Liver (tissue), 9 donors: Measurements from ENCODE around the gene JAK1. TPM values are rescaled to one million over a fixed set of nuclear protein-coding genes. Genes with fewer than 3 reads are reported as not detected.

Source experiments
- DNase-seq: peaks from one replicate; pipeline ENCODE4 v3.0.0-alpha.2; 2017; ENCODE audit warnings: low spot score
- H3K27ac ChIP-seq, 2 donors: one replicate each; pipeline ENCODE4 v1.7.0; 2013; ENCODE audit warnings: inconsistent platforms in 2 of 2, low read length in 2 of 2, control low read depth in 1 of 2, low read depth in 1 of 2, mild to moderate bottlenecking in 1 of 2
- H3K27me3 ChIP-seq, 4 donors: one replicate each; pipeline versions ENCODE4 v1.6.1 to v1.7.0; 2013; ENCODE audit warnings: low read length in 3 of 4, inconsistent platforms in 1 of 4, mild to moderate bottlenecking in 1 of 4, moderate library complexity in 1 of 4; ENCODE audit not compliant: control insufficient read depth in 4 of 4, insufficient read depth in 4 of 4
- H3K36me3 ChIP-seq, 4 donors: one replicate each; pipeline versions ENCODE4 v1.6.1 to v1.7.0; 2013; ENCODE audit warnings: low read length in 3 of 4, mild to moderate bottlenecking in 3 of 4, low read depth in 1 of 4, moderate library complexity in 1 of 4; ENCODE audit not compliant: control insufficient read depth in 4 of 4, insufficient read depth in 3 of 4
- H3K4me1 ChIP-seq, 4 donors: one replicate each; pipeline versions ENCODE4 v1.6.1 to v1.7.0; 2013; ENCODE audit warnings: low read length in 3 of 4, mild to moderate bottlenecking in 3 of 4, moderate library complexity in 1 of 4; ENCODE audit not compliant: control insufficient read depth in 4 of 4, insufficient read depth in 4 of 4
- H3K4me3 ChIP-seq, 3 donors: one replicate each; pipeline versions ENCODE4 v1.6.1 to v1.7.0; 2013; ENCODE audit warnings: low read length in 3 of 3, control low read depth in 1 of 3, low read depth in 1 of 3, mild to moderate bottlenecking in 1 of 3
- H3K9ac ChIP-seq, 2 donors: one replicate each; pipeline ENCODE4 v1.7.0; 2013; ENCODE audit warnings: low read length in 2 of 2, mild to moderate bottlenecking in 2 of 2, moderate library complexity in 2 of 2, control low read depth in 1 of 2, low read depth in 1 of 2
- H3K9me3 ChIP-seq, 4 donors: one replicate each; pipeline versions ENCODE4 v1.6.1 to v1.7.0; 2013; ENCODE audit warnings: low read length in 3 of 4; ENCODE audit not compliant: control insufficient read depth in 4 of 4
- EGR1 ChIP-seq, 2 donors: IDR thresholded peaks; 2 replicates each; pipeline ENCODE4 v1.6.1; 2016 to 2018; ENCODE audit warnings: antibody characterized with exemption in 2 of 2, low read depth in 2 of 2
- FOXA2 ChIP-seq: IDR thresholded peaks from 2 replicates; pipeline ENCODE4 v1.6.1; 2016; ENCODE audit warnings: antibody characterized with exemption
- GABPA ChIP-seq, 2 donors: IDR thresholded peaks in 1 of 2; conservative IDR thresholded peaks in 1 of 2; 2 replicates each; pipeline ENCODE4 v1.6.1; 2016; ENCODE audit warnings: antibody characterized with exemption in 2 of 2, mild to moderate bottlenecking in 1 of 2, moderate library complexity in 1 of 2
- HNF4G ChIP-seq: IDR thresholded peaks from 2 replicates; pipeline ENCODE4 v1.6.1; 2016; ENCODE audit warnings: antibody characterized with exemption
- JUND ChIP-seq, 2 donors: IDR thresholded peaks; 2 replicates each; pipeline ENCODE4 v1.6.1; 2016; ENCODE audit warnings: antibody characterized with exemption in 2 of 2
- NR2F2 ChIP-seq: IDR thresholded peaks from 2 replicates; pipeline ENCODE4 v1.6.1; 2016; ENCODE audit warnings: antibody characterized with exemption
- RAD21 ChIP-seq, 2 donors: IDR thresholded peaks; 2 replicates each; pipeline ENCODE4 v1.6.1; 2016; ENCODE audit warnings: antibody characterized with exemption in 2 of 2, mild to moderate bottlenecking in 2 of 2
- RXRA ChIP-seq, 2 donors: IDR thresholded peaks; 2 replicates each; pipeline ENCODE4 v1.6.1; 2017 to 2018; ENCODE audit warnings: antibody characterized with exemption in 2 of 2, mild to moderate bottlenecking in 1 of 2
- SP1 ChIP-seq: IDR thresholded peaks from 2 replicates; pipeline ENCODE4 v1.6.1; 2018; ENCODE audit warnings: antibody characterized with exemption, mild to moderate bottlenecking
- TAF1 ChIP-seq: conservative IDR thresholded peaks from 2 replicates; pipeline ENCODE4 v1.6.1; 2016; ENCODE audit warnings: antibody characterized with exemption, mild to moderate bottlenecking
- YY1 ChIP-seq: IDR thresholded peaks from 2 replicates; pipeline ENCODE4 v1.6.1; 2016; ENCODE audit warnings: antibody characterized with exemption, mild to moderate bottlenecking
- WGBS: extraction: QIAGEN DNeasy Blood & Tissue Kit; methylation state at CpG from one replicate; pipeline ENCODE4 v1.1.7; 2013; 5-methylcytosine and 5-hydroxymethylcytosine counted together
- polyA plus RNA-seq, 2 donors: library from polyadenylated mRNA; stranded (reverse) in 1 of 2; unstranded in 1 of 2; fragments of 200-250 nt in 1 of 2; fragments of >200 nt in 1 of 2; fragmentation: Nextera tagmentation in 1 of 2; extraction: Ambion mirVana in 1 of 2; gene quantifications; one replicate each; pipeline versions ENCODE4 v1.2.1 to v1.2.3, GENCODE V29; 2013 to 2015
- total RNA-seq, 2 donors: library from RNA; depleted of rRNA; stranded (reverse); fragments of >200 nt; gene quantifications; one replicate each; pipeline ENCODE4 v1.2.3, GENCODE V29; 2014
- TF ChIP-seq, protein P1 (sequence below): IDR thresholded peaks from 2 replicates; pipeline ENCODE4 v1.6.1; 2016; ENCODE audit warnings: antibody characterized with exemption
- TF ChIP-seq, protein P2 (sequence below): IDR thresholded peaks from 2 replicates; pipeline ENCODE4 v1.6.1; 2016; ENCODE audit warnings: antibody characterized with exemption
- TF ChIP-seq, protein P3 (sequence below): IDR thresholded peaks from 2 replicates; pipeline ENCODE4 v1.6.1; 2016; ENCODE audit warnings: antibody characterized with exemption
- TF ChIP-seq, protein P4 (sequence below): fragments of 150-350 bp; IDR thresholded peaks from 2 replicates; pipeline ENCODE4 v1.5.1; 2017; ENCODE audit warnings: improper control_type of control experiment, low read depth, low read length; ENCODE audit not compliant: missing input control
- TF ChIP-seq, protein P5 (sequence below): IDR thresholded peaks from 2 replicates; pipeline ENCODE4 v1.6.1; 2016; ENCODE audit warnings: antibody characterized with exemption, mild to moderate bottlenecking
- donor health status: healthy.
- donor health status: healthy.
- donor health status: healthy.
- donor health status: healthy.
- donor health status: healthy.

The JAK1 gene
- total and polyA plus RNA-seq, 4 donors, result 24.1 to 68.6 (median 34.5) TPM

- DNase-seq, result no peak
- 78% methylated on average over 3 of the region's 3 CpGs for whole genome bisulfite sequencing
- H3K9ac ChIP-seq, result no peak overlapping the region
- H3K4me1 ChIP-seq, result peaks cover 11 to 65% (median 42%) of the 10 kb centered on the region in 4 donors
- no peak overlapping the region for H3K4me3 ChIP-seq
- H3K9me3 ChIP-seq, result no peaks in the 10 kb centered on the region
- TF ChIP-seq GABPA (IDR thresholded peaks at IDR 0.05 in 1 of 2, conservative IDR thresholded peaks at IDR 0.05 in 1 of 2) (no peak), EGR1 (IDR thresholded peaks at IDR 0.05; ENCODE audit: low read depth in 2 of 2) (no peak), FOXA2 (no peak), SP1 (no peak), JUND (IDR thresholded peaks at IDR 0.05) (no peak)
- TF ChIP-seq, protein P1, sequence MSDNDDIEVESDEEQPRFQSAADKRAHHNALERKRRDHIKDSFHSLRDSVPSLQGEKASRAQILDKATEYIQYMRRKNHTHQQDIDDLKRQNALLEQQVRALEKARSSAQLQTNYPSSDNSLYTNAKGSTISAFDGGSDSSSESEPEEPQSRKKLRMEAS, result no peak
- TF ChIP-seq, protein P2, sequence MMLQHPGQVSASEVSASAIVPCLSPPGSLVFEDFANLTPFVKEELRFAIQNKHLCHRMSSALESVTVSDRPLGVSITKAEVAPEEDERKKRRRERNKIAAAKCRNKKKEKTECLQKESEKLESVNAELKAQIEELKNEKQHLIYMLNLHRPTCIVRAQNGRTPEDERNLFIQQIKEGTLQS, result no peak
- no peaks in the 10 kb centered on the region for H3K36me3 ChIP-seq
- H3K27me3 ChIP-seq, result no peaks in the 10 kb centered on the region
- H3K27ac ChIP-seq, result peak overlapping the region in 1 of 2 donors; percentile 26
These were observed 52.9 kb downstream of the JAK1 start for GRCh38 chr1:64913361-64914015.

- Histone ChIP-seq H3K27ac (peak overlapping the region; percentile 65 to 82), H3K27me3 (no peaks in the 10 kb centered on the region), H3K36me3 (no peaks in the 10 kb centered on the region), H3K9me3 (no peaks in the 10 kb centered on the region), H3K4me1 (peaks cover 11 to 59% (median 37%) of the 10 kb centered on the region in 4 donors), H3K4me3 (no peak overlapping the region), H3K9ac (no peak overlapping the region)
- TF ChIP-seq RXRA (IDR thresholded peaks at IDR 0.05), result no peak
- no peak for TF ChIP-seq HNF4G
- TF ChIP-seq, protein P3, sequence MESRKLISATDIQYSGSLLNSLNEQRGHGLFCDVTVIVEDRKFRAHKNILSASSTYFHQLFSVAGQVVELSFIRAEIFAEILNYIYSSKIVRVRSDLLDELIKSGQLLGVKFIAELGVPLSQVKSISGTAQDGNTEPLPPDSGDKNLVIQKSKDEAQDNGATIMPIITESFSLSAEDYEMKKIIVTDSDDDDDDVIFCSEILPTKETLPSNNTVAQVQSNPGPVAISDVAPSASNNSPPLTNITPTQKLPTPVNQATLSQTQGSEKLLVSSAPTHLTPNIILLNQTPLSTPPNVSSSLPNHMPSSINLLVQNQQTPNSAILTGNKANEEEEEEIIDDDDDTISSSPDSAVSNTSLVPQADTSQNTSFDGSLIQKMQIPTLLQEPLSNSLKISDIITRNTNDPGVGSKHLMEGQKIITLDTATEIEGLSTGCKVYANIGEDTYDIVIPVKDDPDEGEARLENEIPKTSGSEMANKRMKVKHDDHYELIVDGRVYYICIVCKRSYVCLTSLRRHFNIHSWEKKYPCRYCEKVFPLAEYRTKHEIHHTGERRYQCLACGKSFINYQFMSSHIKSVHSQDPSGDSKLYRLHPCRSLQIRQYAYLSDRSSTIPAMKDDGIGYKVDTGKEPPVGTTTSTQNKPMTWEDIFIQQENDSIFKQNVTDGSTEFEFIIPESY, result no peak
- TF ChIP-seq, protein P1, result no peak
- TF ChIP-seq JUND (IDR thresholded peaks at IDR 0.05), result no peak
- TF ChIP-seq EGR1 (IDR thresholded peaks at IDR 0.05; ENCODE audit: low read depth in 2 of 2), result no peak
- TF ChIP-seq TAF1, result no peak
- TF ChIP-seq, protein P4, sequence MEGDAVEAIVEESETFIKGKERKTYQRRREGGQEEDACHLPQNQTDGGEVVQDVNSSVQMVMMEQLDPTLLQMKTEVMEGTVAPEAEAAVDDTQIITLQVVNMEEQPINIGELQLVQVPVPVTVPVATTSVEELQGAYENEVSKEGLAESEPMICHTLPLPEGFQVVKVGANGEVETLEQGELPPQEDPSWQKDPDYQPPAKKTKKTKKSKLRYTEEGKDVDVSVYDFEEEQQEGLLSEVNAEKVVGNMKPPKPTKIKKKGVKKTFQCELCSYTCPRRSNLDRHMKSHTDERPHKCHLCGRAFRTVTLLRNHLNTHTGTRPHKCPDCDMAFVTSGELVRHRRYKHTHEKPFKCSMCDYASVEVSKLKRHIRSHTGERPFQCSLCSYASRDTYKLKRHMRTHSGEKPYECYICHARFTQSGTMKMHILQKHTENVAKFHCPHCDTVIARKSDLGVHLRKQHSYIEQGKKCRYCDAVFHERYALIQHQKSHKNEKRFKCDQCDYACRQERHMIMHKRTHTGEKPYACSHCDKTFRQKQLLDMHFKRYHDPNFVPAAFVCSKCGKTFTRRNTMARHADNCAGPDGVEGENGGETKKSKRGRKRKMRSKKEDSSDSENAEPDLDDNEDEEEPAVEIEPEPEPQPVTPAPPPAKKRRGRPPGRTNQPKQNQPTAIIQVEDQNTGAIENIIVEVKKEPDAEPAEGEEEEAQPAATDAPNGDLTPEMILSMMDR, result no peak
- no peak for TF ChIP-seq RAD21 (IDR thresholded peaks at IDR 0.05)
- TF ChIP-seq, protein P5, sequence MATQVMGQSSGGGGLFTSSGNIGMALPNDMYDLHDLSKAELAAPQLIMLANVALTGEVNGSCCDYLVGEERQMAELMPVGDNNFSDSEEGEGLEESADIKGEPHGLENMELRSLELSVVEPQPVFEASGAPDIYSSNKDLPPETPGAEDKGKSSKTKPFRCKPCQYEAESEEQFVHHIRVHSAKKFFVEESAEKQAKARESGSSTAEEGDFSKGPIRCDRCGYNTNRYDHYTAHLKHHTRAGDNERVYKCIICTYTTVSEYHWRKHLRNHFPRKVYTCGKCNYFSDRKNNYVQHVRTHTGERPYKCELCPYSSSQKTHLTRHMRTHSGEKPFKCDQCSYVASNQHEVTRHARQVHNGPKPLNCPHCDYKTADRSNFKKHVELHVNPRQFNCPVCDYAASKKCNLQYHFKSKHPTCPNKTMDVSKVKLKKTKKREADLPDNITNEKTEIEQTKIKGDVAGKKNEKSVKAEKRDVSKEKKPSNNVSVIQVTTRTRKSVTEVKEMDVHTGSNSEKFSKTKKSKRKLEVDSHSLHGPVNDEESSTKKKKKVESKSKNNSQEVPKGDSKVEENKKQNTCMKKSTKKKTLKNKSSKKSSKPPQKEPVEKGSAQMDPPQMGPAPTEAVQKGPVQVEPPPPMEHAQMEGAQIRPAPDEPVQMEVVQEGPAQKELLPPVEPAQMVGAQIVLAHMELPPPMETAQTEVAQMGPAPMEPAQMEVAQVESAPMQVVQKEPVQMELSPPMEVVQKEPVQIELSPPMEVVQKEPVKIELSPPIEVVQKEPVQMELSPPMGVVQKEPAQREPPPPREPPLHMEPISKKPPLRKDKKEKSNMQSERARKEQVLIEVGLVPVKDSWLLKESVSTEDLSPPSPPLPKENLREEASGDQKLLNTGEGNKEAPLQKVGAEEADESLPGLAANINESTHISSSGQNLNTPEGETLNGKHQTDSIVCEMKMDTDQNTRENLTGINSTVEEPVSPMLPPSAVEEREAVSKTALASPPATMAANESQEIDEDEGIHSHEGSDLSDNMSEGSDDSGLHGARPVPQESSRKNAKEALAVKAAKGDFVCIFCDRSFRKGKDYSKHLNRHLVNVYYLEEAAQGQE, result no peak
- no peak for TF ChIP-seq SP1
- no peak for TF ChIP-seq YY1
- TF ChIP-seq, protein P2, result no peak
- TF ChIP-seq FOXA2, result no peak
- TF ChIP-seq NR2F2, result no peak
- 84% methylated on average over 2 of the region's 2 CpGs for WGBS
- no peak for DNase-seq
These were observed 54.2 kb downstream of the JAK1 start for GRCh38 chr1:64912191-64912590.
